ENCODE measurements around the gene TAGLN2.

Gene TAGLN2

GRCh38 chr1:159949123-159949522 lies 23.8 kb upstream of the TAGLN2 start:
- no peak for DNase-seq

DNA sequence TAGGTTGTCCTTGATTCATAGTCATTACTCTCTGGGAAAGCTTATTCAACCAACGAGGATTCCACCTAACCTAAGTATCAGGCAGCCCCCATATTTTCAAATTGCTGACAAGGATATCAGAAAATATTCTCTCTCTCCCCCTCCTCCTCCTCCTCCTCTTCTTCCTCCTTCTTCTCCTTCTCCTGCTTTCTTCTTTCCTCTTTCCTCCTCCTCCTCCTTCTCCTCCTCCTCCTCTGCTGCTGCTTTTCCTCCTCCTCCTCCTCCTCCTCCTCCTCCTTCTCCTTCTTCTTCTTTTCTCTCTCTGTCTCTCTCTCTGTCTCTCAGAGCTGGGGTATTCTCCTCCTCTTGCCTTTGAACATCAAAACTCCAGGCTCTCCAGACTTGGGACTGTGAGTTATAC lies 22.6 kb upstream of the TAGLN2 start:
- DNase-seq = no peak

DNA sequence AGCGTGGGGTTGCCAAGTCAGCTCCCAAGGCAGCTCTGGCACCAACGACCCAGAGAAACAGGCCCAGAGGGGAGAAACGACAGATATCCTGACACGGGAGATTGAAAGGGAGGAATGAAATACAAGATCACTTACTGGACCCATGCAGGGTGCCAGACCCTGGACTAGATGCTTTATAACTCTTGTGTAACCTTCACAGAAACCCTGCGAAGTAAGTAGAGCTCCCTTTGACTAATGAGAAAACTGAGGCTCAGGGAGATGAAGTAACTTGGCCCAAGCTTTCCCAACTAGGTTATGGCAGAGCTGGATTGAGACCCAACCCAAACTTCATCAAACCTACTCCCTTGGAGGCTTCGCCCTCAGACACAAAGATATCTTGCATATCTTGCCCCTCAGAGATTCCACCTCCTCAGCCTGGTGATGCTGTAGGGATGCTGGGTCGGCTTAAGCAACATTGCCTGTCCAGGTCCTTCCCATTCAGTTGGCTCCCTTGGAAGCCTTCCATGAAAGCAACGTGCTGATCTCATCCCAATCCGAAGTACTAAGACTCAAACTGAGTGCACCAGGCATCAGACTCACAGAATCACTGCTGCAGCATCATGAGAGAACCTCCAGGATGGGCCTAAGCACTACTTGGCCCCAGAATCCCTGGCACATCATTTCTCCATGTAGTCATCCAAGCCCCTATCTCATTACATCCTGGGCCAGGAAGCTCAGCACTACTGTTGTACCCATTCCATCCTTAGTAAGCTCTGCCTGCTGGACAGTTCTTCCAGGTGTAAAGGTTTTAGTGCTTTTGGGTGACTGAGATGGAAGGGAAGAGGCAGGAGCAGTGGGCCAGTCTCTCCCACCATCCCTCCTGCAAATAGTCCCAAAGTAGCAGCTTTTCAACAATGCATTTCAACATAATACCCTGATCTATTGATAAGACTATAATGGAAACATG lies 21.2 kb upstream of the TAGLN2 start:
- no peak for DNase-seq

DNA sequence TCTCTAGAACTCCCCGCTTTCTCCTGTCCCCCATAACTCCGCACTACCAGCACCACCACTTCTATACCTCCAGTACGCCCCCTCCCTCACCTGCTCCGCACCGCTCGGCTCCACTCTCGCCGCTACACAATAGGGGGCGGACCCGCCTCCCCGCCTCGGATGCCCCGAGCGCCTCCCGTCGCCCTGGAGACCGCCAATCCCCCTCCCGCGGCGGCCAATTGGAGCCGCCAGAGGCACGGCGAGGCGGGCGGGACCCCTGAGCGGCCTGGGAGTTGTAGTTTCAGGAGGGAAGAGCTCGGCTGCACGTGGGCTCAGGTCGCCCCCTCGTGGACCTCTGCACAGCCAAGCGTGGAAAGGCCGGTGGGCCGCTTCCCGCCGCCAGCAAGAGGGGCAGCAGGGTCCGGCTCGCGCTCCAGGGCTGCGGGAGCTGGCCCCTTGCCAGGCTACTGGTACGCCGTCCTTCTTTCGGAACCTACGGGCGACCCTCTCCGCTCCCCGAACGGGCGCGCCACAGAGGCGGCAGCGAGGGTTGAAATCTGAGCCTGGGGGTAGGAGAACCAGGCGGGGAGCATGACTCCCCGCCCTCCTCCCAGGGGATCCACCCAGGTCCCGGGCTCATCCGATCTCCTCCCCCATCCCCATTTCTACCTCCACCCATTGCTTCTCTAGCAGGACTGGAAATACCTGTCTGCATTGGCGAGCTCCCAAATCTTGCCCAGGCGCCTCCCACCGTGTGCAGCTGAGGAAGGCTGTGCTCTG lies 20.4 kb upstream of the TAGLN2 start, which contains the start of gene IGSF9:
Gene IGSF9, minus strand, starts transcription at position 131 of the 759 bp plus-strand sequence. CDS start 2,159 bp downstream, outside the sequence.
- DNase-seq = peak; percentile 86

GRCh38 chr1:159944623-159945455 lies 19.5 kb upstream of the TAGLN2 start:
- no peak for DNase-seq

DNA sequence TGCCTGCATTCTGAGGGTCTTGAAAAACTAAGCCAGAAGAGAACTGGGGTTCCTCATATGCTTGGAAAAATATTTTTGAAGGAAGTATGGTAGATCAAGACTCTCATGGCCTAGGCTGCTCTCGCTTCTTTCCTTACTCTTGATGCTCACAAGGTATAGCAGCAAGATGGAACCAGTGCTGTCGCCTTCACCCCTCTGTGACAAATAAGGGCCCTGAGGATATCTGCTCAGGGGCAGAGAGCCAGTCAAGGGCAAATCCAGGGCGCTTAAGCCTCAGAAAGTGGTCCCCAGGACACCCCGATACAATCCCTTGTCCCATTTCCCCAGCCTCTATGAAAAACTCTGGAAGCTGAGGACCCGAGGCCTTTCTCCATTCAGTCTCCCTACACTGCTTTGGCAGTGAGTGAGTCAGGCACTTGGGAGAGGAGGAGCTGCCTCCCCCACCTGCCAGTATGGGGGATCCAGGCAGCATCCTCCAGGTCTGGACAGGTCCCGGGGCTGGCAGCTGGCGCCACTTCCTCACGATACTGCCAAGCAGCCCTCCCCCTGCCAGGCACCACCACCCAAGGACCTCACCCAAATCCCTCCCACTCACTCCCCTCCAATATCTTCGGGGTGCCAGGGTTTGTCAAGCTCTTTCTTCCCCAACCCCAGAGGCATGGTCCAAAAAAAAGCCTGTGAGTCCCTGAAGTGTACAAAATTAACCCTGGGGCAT lies 18.8 kb upstream of the TAGLN2 start:
- no peak for DNase-seq

GRCh38 chr1:159943278-159943640 lies 18.0 kb upstream of the TAGLN2 start:
- DNase-seq = no peak

GRCh38 chr1:159942632-159943277 lies 17.4 kb upstream of the TAGLN2 start:
- DNase-seq = no peak

- no peak for DNase-seq
Observed at GRCh38 chr1:159941591-159942560, 16.6 kb upstream of the TAGLN2 start.

DNA sequence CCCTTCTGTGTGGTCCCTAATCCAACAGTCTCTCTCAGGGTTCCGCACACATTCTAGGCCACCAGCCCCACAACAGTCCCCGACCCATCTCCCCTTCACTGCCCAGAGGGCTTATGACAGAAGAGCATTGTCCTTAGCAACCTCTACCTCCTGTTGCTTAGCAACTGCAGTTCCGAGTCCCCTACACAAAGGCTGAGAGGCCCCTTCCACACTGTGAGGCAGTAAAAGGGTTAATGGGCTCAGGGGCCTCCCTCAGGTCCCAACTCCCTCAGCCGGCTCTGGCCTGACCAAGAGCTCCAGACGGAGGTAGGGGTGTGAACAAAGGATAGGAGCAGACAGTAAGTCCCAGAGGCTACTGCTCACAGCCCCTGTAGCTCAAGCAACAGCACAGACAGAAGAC lies 15.8 kb upstream of the TAGLN2 start:
- DNase-seq = no peak

DNA sequence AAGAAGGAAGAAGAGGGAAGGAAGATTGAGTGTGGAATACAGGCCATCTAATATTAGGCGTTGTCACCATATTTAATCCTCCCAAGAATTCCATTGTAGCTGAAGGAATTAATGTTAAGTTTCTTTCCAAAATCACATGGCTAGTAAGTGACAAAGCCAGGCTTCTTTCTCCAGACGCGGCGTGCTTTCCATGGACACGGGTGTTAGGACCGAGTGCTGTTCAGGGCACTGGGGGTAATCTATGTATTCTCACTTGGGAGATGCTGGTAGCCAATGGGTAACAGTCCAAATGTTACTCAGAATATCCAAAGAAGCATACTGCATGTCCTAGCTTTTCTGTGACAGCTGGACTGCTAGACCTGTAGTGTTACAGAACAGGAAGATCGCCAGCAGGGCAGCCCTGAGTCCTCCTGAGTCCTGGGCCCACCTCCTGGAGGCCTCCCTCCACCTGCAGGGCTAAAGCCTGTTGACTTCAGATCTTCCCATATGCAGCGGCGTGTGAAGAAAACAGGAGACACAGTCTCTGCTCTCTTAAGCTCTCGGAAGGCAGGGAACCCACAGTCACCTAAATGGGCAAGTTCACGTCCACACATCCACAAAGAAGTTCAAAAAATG lies 14.8 kb upstream of the TAGLN2 start:
- no peak for DNase-seq

DNA sequence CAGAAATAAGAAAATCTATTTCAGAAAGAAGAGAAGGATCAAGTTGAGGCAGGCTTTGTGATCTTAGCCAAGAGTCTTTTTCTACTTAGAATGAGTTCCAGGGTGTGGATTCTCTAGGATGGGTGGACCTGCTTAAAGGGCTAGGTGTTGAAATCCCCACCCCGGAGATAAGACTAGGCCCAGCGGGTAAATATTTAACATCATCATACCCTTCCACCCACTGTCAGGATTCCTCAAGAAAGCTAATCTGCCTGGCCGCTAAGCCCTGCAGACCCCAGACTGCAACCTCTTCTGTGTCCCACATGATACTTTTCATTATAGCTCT lies 14.3 kb upstream of the TAGLN2 start:
- no peak for DNase-seq

DNA sequence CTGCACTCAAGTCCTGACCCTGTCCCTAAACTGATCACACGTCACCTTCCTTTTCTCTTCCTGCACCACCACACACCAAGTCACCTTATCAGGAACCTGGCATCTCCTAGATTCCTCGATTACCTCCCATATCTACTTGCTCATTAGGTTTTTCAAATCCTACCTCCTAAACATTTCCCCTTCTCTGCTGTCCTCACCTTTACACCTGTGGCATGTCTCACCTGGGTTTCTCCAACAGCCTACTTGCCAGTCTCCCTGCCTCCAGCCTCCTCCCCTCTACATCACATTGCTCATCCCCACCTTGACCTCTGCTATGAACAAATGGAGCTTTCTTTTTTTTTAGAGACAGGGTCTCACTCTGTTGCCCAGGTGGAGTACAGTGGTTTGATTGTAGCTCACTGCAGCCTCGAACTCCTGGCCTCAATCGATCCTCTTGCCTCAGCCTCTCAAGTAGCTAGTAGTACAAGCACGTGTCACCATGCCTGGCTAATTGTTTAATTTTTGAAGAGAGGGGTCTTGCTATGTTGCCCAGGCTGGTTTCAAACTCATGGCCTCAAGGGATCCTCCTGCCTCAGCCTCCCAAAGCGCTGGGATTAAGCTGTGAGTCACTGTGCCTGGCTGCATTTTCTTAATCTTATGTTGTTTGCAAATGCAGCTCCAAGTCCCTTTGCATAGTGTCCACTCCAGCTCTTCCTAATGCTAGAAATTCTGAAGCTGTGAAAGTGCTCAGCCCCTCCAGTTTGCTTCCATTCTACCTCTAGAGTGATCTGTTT lies 13.8 kb upstream of the TAGLN2 start:
- DNase-seq = no peak

DNA sequence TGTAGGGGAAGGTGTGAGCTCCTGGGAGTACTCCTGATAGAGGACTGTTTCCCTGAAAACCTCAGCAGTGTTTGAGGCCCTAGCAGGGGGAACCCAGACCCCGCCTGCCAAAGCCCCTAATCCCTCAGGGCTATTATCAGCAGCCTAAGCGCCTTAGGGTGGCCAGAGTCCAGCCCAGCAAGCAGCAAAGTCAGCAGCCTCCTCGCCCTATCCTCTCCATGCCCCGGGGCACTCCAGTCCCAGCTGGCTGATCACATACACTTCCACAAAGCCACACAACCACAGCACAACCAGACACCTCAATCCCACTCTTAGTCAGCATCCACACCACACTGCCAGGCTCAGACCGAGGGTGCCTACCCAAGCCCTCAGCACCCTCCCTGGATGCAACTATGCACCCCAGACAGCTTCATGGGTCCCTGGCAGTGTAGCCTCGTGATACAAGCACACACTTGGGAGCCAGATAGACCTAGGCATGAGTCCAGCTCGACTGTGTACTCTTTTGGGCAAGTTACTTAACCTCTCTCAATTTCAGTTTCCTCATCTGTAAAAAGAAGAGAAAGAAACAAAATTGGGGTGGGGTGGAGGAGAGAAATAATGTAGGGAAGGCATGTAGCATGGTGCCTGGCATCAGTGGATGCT lies 13.0 kb upstream of the TAGLN2 start:
- DNase-seq = no peak

DNA sequence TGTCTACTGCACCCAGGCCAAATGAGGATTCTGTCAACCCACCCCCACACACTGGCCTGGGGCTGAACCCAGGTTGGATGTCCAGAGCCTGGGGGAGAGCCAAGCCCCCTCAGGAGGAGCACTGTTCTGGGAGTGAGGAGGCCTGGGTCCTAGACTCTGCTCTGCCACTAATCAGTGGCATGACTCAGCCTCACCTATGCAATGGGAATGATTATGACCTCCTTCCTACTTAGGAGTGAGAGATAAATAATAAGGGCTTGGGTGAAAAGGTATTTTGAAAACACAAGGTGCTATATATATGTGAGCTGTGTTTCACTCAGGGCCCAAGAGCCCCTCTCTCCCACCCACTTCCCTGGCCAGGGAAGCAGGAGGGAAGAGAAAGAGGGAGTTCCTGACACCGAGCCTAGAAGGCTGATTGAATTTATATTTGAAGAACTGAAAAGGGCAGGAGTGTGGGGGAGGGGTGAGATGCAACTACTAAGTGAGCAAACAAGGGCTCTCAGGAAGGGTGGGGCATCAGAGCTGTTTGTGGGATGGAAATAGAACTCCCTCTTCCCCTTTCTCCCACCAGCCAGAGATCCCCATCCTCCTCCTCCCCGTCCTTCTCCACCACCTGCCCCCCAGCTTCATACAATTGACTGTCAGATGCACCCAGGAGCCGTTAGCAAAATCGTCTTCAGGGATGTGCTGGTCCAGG lies 11.9 kb upstream of the TAGLN2 start:
- DNase-seq = no peak

GRCh38 chr1:159936273-159936904 lies 11.1 kb upstream of the TAGLN2 start:
- peak; percentile 45 for DNase-seq

DNA sequence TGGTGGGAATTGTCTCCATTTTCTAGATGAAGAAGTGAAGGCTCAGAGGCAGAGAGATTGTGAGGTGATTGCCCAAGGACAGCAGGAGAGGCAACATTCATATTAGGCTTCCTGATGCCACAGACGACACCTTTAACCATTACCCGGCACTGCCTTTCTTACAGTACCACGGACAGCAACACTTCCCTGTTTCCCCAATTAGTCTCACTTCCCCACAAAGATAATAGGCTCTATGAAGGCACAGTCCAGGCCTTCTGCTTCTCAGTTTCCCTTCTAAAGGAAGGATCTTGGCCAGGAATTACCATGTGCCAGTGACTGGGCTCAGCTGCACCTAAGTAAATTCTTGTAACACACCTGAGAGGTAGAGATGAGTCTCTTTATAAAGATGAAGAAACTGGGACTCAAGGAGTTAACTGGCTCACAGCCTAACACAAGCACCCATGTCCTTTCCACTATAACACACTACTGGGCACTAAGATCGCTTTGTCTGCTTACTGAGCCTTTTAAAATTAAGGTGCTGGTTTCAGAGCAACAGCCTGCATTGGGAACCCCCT lies 10.5 kb upstream of the TAGLN2 start:
- DNase-seq = no peak

- DNase-seq = no peak
Observed at GRCh38 chr1:159935305-159935704, 10.0 kb upstream of the TAGLN2 start.
